ENCODE measurements around the gene TIAL1.

GRCh38 chr10:119546009-119546408, 50.8 kb downstream of the TIAL1 start:
- TF ChIP-seq RAD21 (IDR thresholded peaks at IDR 0.05; ENCODE audit: low read depth) (no peak; the same call in 1 of the 2 replicates), CEBPB (IDR thresholded peaks at IDR 0.05) (0 out of 2 replicates have a peak, but pooled peaks have one; percentile 15)

Data from Ishikawa (cell line).